RWPE2 (cell line): ENCODE data around the gene PLEKHM1.
"Not testable (repeated sequence)": the region's sequence is repeated elsewhere in the genome, so short reads cannot be mapped to it uniquely, and the experiment has no call there.

Experiments
- ATAC-seq: fragments of 200-7000 bp; cut with Tn5 transposase; 3 replicates; pipeline ENCODE4 v1.9.1; 2021; ENCODE audit warnings: low read depth
- DNase-seq: peaks from one replicate; pipeline ENCODE4 v3.0.0-alpha.2; 2020; ENCODE audit warnings: low spot score
- H3K27ac ChIP-seq: fragments of 450-650 bp; 2 replicates; pipeline ENCODE4 v1.5.1; 2017; ENCODE audit warnings: mild to moderate bottlenecking; ENCODE audit not compliant: poor library complexity, severe bottlenecking
- H3K27me3 ChIP-seq: fragments of 250-450 bp; sonication (Bioruptor Pico); 2 replicates; pipeline ENCODE4 v1.5.1; 2021; ENCODE audit warnings: mild to moderate bottlenecking, moderate library complexity; ENCODE audit not compliant: insufficient read depth, poor library complexity, severe bottlenecking
- H3K36me3 ChIP-seq: fragments of 250-450 bp; sonication (Bioruptor Pico); 2 replicates; pipeline ENCODE4 v1.5.1; 2020; ENCODE audit warnings: low read depth, mild to moderate bottlenecking, moderate library complexity
- H3K4me1 ChIP-seq: fragments of 250-450 bp; sonication (Bioruptor Pico); 2 replicates; pipeline ENCODE4 v1.5.1; 2021; ENCODE audit warnings: mild to moderate bottlenecking, moderate library complexity; ENCODE audit not compliant: insufficient read depth, poor library complexity, severe bottlenecking
- H3K4me3 ChIP-seq: fragments of 250-450 bp; sonication (Bioruptor Pico); 2 replicates; pipeline ENCODE4 v1.5.1; 2021; ENCODE audit warnings: mild to moderate bottlenecking, moderate library complexity; ENCODE audit not compliant: severe bottlenecking
- H3K9me3 ChIP-seq: fragments of 250-450 bp; sonication (Bioruptor Pico); 2 replicates; pipeline ENCODE4 v1.5.1; 2021; ENCODE audit warnings: mild to moderate bottlenecking, moderate library complexity; ENCODE audit not compliant: severe bottlenecking

The PLEKHM1 gene

DNA sequence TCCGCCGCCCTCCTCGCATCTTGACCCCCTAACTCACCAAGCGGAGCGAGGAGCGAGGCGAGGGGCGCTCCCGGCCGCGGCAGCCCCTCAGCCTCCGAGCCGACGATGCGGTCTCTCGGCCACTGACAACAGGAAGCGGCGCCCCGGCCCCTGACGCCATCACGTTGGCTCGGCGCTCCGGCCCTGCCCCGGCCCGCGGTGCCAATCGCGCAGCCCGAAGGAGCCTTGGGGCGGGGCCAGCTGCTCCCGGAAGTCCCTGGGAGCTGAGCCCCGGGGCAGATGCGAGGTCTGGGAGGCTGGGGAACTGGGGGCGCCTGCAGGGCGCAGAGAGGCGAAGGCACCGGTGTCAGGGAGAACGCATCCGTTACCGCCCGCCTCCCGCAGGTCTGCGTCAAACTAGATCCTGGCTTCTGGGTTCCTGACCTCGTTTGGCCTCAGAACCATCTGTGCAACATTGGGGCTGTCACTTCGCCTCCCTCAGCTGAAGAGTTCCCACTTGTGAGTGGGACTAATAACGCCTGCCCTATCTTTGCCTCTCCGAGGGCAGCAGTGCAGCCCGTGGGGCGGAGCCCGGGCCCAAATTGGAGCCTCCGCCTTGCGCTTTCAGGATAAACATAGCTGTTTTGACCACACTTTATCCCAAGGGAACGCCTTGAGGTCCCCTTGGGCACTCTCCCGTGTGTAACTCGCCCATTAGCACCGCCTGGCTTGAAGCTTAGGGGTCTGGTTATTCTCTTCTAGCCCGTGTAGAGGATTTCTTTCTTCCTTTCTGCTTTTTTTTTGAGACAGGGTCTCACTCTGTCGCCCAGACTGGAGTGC lies at the start of gene PLEKHM1:
PLEKHM1 (minus strand) TSS at position 107 of the 819 bp plus-strand sequence. CDS start 8,237 bp downstream, outside the sequence.
- peak; percentile 86 for DNase-seq
- peak within 1 kb of the TSS; percentile 10 for H3K27ac ChIP-seq

DNA sequence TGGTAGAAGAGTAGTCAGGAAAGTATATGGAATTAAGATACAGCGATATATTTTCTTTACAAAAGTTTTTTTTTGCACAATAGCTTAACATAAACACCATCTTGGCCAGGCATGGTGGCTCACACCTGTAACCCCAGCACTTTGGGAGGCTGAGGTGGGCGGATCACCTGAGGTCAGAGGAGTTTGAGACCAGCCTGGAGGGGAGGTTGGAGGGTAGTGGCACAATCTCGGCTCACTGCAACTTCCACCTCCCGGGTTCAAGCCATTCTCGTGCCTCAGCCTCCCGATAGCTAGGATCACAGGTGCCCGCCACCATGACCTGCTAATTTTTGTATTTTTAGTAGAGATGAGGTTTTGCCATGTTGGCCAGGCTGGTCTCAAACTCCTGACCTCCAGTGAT lies 47.6 kb upstream of the PLEKHM1 start:
- H3K4me3 ChIP-seq, H3K36me3 ChIP-seq, H3K27ac ChIP-seq, DNase-seq, H3K9me3 ChIP-seq, ATAC-seq, H3K4me1 ChIP-seq, H3K27me3 ChIP-seq: not testable (repeated sequence)

More for the DNA sequence above, at the start of gene PLEKHM1:
- H3K4me3 ChIP-seq = peak within 1 kb of the TSS; percentile 49
- not testable (repeated sequence) for H3K27me3 ChIP-seq, H3K9me3 ChIP-seq, H3K4me1 ChIP-seq, H3K36me3 ChIP-seq
- ATAC-seq = peak; percentile 90

DNA sequence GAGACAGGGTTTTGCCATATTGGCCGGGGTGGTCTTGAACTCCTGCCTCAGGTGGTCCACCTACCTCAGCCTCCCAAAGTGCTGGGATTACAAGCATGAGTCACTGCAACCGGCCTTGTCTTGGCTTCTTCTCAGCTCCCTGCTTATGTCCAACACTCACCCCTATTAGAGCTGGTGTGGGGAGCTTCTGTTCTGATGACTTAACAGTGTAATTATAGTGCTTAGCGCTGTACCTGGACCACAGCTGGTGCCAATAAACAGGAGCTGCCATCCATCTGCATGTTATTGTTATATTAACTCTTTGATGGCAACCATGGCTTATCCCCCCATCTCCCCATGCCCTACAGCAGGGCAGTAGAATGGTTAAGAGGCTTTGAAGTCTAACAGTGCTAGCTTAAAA lies 15.6 kb upstream of the PLEKHM1 start:
- not testable (repeated sequence) for DNase-seq, H3K36me3 ChIP-seq, ATAC-seq, H3K4me1 ChIP-seq, H3K9me3 ChIP-seq, H3K27ac ChIP-seq, H3K27me3 ChIP-seq, H3K4me3 ChIP-seq

DNA sequence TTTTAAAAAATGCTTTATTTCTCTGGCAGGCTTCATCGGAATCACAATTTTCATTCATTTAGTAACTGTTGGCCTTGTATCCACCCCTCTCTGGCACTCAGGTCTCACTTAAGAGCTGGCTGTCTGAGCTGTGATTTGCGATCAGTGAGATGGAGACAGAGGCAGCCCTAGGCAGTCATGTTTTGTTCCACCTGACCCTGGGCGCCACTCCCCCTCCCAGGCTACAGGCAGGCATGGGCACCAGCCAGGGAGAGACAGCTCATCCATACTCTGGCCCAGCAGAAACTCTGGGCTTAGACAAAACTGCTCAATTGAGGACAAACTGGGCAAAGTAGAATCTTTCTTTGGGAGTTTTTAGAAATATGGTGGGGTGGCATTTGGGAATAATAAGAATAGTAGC lies 14.7 kb upstream of the PLEKHM1 start:
- not testable (repeated sequence) for H3K27me3 ChIP-seq, H3K27ac ChIP-seq, H3K4me1 ChIP-seq, DNase-seq, H3K9me3 ChIP-seq, H3K4me3 ChIP-seq, H3K36me3 ChIP-seq
- ATAC-seq = peak; percentile 52; the same call in 2 of the 3 replicates

DNA sequence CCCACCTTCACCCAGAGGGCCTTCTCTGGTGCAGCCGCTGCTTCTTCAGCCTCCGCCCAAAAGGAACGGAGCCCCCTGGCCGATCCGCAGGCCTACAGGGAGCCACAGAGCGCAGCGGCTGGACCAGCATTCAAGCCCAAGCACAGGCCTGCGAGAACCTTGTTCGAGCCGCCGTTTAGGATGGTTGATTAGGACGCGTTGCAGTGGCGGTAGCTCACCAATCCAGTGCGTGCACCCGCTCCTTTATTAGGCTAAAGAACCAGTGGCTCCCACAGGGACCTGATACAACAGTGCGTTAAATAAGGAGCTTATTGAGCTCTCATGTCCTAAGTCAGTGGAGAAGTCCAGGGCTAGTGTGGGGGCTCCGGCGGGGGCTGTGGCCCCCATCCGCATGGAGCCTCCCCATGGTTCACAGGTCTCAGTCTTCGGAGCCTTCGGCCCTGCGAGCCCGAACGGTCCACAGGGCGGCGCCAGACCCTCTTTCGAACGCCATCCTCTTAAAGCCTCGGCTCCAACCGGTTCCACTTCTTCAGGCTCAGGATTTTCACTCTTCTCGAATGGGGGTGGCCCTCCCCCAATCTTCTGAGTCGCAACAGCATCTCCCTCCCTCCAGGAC lies 10.7 kb upstream of the PLEKHM1 start:
- H3K36me3 ChIP-seq, H3K4me1 ChIP-seq, H3K9me3 ChIP-seq, ATAC-seq, DNase-seq, H3K27me3 ChIP-seq, H3K4me3 ChIP-seq, H3K27ac ChIP-seq: not testable (repeated sequence)

DNA sequence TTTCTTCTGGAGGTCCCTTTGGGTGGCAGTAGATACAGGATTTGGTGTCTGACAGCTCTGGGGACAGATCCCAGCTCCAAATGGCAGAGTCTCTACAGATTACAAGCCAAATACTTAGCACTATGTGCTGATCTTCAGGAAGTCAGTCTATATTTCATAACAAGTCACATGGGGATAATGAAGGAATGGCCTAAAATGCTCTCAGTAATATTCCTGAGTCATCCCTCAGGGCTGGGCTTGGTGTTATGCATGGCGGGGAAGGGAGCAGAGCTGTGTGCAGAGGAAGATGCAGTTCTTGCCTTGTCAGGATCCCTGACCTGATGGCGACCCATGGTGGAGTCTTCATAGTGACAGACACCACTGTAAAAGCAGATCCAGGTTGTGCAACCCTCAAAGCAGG lies 10.0 kb upstream of the PLEKHM1 start:
- H3K27ac ChIP-seq, H3K9me3 ChIP-seq, H3K36me3 ChIP-seq, H3K4me1 ChIP-seq, H3K27me3 ChIP-seq, DNase-seq, H3K4me3 ChIP-seq: not testable (repeated sequence)
- ATAC-seq = peak; percentile 64; the same call in 2 of the 3 replicates

DNA sequence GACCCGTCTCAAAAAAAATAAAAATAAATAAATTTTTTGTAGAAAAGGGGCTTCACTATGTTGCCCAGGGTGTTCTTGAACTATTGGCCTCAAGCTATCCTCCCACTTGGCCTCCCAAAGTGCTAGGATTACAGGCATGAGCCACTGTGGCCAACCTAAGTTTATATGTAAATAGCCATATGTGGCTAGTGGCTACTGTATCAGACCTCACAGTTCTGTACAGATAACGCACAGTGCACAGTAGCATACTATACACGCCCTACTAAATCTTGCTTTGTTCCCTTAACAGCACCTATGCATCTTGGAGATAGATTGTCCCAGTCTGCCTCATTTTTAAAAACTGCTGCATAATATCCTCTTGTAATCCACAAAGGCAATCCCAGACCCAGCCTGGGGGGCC lies 8.7 kb upstream of the PLEKHM1 start:
- not testable (repeated sequence) for ATAC-seq, DNase-seq, H3K27ac ChIP-seq, H3K4me1 ChIP-seq, H3K9me3 ChIP-seq, H3K4me3 ChIP-seq, H3K27me3 ChIP-seq, H3K36me3 ChIP-seq

DNA sequence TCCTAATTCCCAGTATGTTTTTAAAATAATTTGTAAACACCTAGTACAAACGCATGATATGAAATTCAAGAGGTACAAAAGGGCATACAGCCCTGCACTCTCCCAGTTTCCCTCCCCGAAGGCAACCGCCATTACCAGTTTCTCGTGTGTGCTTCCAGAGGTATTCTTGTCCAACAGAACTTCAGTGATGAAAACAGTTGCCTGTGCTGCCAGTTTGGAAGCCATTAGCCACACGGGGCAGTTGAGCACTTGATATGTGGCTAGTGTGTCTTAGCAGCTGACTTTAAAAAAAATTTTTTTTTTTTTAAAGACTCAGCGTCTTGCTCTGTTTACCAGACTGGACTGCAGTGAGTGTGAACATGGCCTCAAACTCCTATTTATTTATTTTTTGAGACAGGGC lies 7.9 kb upstream of the PLEKHM1 start:
- H3K27ac ChIP-seq, H3K9me3 ChIP-seq, H3K4me1 ChIP-seq, H3K27me3 ChIP-seq, ATAC-seq, DNase-seq, H3K4me3 ChIP-seq, H3K36me3 ChIP-seq: not testable (repeated sequence)

DNA sequence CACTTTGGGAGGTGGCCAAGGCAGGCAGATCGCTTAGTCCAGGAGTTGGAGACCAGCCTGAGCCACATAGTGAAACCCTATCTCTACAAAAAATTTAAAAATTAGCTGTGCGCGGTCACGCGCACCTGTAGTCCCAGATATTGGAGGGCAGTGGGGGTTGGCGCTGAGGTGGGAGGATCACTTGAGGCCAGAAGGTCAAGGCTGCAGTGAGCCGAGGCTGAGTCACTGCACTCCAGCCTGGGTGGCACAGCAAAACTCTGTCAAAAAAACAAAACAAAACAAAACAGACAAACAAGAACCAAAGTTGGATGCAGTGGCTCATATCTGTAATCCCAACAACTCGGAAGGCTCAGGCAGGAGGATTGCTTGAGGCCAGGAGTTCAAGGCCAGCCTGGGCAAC lies 6.9 kb upstream of the PLEKHM1 start:
- H3K9me3 ChIP-seq, H3K36me3 ChIP-seq, H3K27ac ChIP-seq, DNase-seq, H3K4me1 ChIP-seq, H3K4me3 ChIP-seq, H3K27me3 ChIP-seq, ATAC-seq: not testable (repeated sequence)

DNA sequence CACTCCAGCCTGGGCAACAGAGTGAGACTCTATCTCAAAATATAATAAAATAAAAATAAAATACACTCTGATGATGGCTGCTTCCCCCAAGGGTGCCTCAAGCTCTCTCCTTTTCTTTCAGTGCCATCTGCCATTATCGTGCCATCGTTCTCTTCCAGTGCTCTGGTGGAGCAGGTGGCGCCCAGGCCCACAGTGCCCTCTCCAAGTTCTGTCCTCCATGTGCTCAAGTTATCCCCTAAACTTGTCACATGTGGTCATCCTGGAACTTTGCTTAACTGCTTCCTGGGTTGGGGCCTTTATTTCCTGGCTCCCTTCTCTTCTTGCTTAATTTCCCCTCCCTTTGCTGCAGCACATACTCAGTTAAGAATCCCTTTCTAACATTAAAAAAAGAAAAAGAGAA lies 6.0 kb upstream of the PLEKHM1 start:
- not testable (repeated sequence) for H3K4me3 ChIP-seq, H3K9me3 ChIP-seq, H3K27me3 ChIP-seq, DNase-seq, H3K27ac ChIP-seq, ATAC-seq, H3K4me1 ChIP-seq, H3K36me3 ChIP-seq

DNA sequence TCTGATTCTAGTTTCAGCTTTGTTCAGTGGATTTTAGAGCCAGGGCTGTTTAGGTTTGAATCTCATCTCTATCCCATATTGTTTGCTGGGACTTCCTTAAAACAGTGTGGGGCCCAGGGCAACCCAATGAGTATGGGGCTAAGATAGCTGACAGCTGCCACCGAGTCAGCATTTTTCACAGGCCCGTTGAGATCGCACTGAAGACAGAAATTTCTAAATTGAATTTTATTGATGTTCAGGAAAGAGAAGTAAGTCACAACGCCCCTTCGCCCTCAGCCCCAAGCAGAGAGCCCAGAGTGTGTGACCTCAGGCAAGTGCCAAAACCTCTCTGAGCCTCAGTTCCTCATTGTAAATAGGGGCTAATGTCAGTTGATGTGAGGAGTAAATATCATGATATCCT lies 4.0 kb upstream of the PLEKHM1 start:
- H3K27me3 ChIP-seq, H3K9me3 ChIP-seq, H3K36me3 ChIP-seq, ATAC-seq, DNase-seq, H3K4me1 ChIP-seq, H3K27ac ChIP-seq, H3K4me3 ChIP-seq: not testable (repeated sequence)
